IPS-15b (cell line): Measurements from ENCODE around the gene COG6.

Experiments used
- H3K27me3 ChIP-seq: one replicate; pipeline ENCODE4 v1.6.1; 2013; ENCODE audit warnings: low read length; ENCODE audit not compliant: control insufficient read depth, insufficient read depth
- H3K36me3 ChIP-seq: one replicate; pipeline ENCODE4 v1.6.1; 2013; ENCODE audit warnings: low read length; ENCODE audit not compliant: control insufficient read depth, insufficient read depth
- H3K4me1 ChIP-seq: one replicate; pipeline ENCODE4 v1.6.1; 2013; ENCODE audit warnings: mild to moderate bottlenecking, low read length; ENCODE audit not compliant: control insufficient read depth, insufficient read depth
- H3K4me3 ChIP-seq: one replicate; pipeline ENCODE4 v1.5.1; 2013; ENCODE audit warnings: low read depth, low read length
- H3K9ac ChIP-seq: one replicate; pipeline ENCODE4 v1.6.1; 2013; ENCODE audit warnings: low read depth, mild to moderate bottlenecking, low read length
- H3K9me3 ChIP-seq: one replicate; pipeline ENCODE4 v1.6.1; 2013; ENCODE audit warnings: mild to moderate bottlenecking, low read length; ENCODE audit not compliant: control insufficient read depth, insufficient read depth

Gene COG6

GRCh38 chr13:39641645-39642044 lies 13.8 kb upstream of the COG6 start:
- no peaks in the 10 kb centered on the region for H3K27me3 ChIP-seq
- no peaks in the 10 kb centered on the region for H3K4me1 ChIP-seq
- no peaks in the 10 kb centered on the region for H3K9me3 ChIP-seq
- no peak overlapping the region for H3K4me3 ChIP-seq
- H3K9ac ChIP-seq = no peak overlapping the region
- no peaks in the 10 kb centered on the region for H3K36me3 ChIP-seq

- no peak overlapping the region for H3K4me3 ChIP-seq
- H3K27me3 ChIP-seq = no peaks in the 10 kb centered on the region
- H3K4me1 ChIP-seq = no peaks in the 10 kb centered on the region
- no peaks in the 10 kb centered on the region for H3K9me3 ChIP-seq
- H3K9ac ChIP-seq = no peak overlapping the region
- no peaks in the 10 kb centered on the region for H3K36me3 ChIP-seq
These were observed 9.3 kb upstream of the COG6 start for GRCh38 chr13:39646122-39646521.

- no peaks in the 10 kb centered on the region for H3K36me3 ChIP-seq
These were observed 357 bp upstream of the COG6 start for GRCh38 chr13:39655041-39655568.

GRCh38 chr13:39656325-39656677 lies 839 bp downstream of the COG6 start:
- no peaks in the 10 kb centered on the region for H3K36me3 ChIP-seq
- H3K9ac ChIP-seq = peak overlapping the region; percentile 62
- H3K9me3 ChIP-seq = no peaks in the 10 kb centered on the region
- peak overlapping the region; percentile 57 for H3K4me3 ChIP-seq
- no peaks in the 10 kb centered on the region for H3K27me3 ChIP-seq
- no peaks in the 10 kb centered on the region for H3K4me1 ChIP-seq

More at GRCh38 chr13:39655041-39655568, 357 bp upstream of the COG6 start:
- peak overlapping the region; percentile 57 for H3K4me3 ChIP-seq
- no peaks in the 10 kb centered on the region for H3K27me3 ChIP-seq
- no peaks in the 10 kb centered on the region for H3K4me1 ChIP-seq
- no peaks in the 10 kb centered on the region for H3K9me3 ChIP-seq
- H3K9ac ChIP-seq = no peak overlapping the region

- no peak overlapping the region for H3K9ac ChIP-seq
- no peaks in the 10 kb centered on the region for H3K36me3 ChIP-seq
- no peaks in the 10 kb centered on the region for H3K27me3 ChIP-seq
- H3K4me3 ChIP-seq = no peak overlapping the region
- no peaks in the 10 kb centered on the region for H3K9me3 ChIP-seq
- H3K4me1 ChIP-seq = no peaks in the 10 kb centered on the region
These were observed 8.0 kb downstream of the COG6 start for GRCh38 chr13:39663508-39663907.

GRCh38 chr13:39663958-39664357 lies 8.5 kb downstream of the COG6 start:
- no peaks in the 10 kb centered on the region for H3K4me1 ChIP-seq
- H3K9ac ChIP-seq = no peak overlapping the region
- no peaks in the 10 kb centered on the region for H3K36me3 ChIP-seq
- H3K27me3 ChIP-seq = no peaks in the 10 kb centered on the region
- H3K9me3 ChIP-seq = no peaks in the 10 kb centered on the region
- no peak overlapping the region for H3K4me3 ChIP-seq

GRCh38 chr13:39665763-39666162 lies 10.3 kb downstream of the COG6 start:
- Histone ChIP-seq H3K4me1 (no peaks in the 10 kb centered on the region), H3K4me3 (no peak overlapping the region), H3K27me3 (no peaks in the 10 kb centered on the region), H3K36me3 (no peaks in the 10 kb centered on the region), H3K9me3 (no peaks in the 10 kb centered on the region), H3K9ac (no peak overlapping the region)

GRCh38 chr13:39670445-39670844 lies 15.0 kb downstream of the COG6 start:
- H3K27me3 ChIP-seq = no peaks in the 10 kb centered on the region
- H3K4me3 ChIP-seq = no peak overlapping the region
- H3K36me3 ChIP-seq = no peaks in the 10 kb centered on the region
- H3K9me3 ChIP-seq = no peaks in the 10 kb centered on the region
- H3K9ac ChIP-seq = no peak overlapping the region
- no peaks in the 10 kb centered on the region for H3K4me1 ChIP-seq

GRCh38 chr13:39672378-39673132 lies 17.1 kb downstream of the COG6 start:
- Histone ChIP-seq H3K9ac (no peak overlapping the region), H3K36me3 (no peaks in the 10 kb centered on the region), H3K4me1 (no peaks in the 10 kb centered on the region), H3K27me3 (no peaks in the 10 kb centered on the region), H3K4me3 (no peak overlapping the region), H3K9me3 (no peaks in the 10 kb centered on the region)

GRCh38 chr13:39675904-39676303 lies 20.4 kb downstream of the COG6 start:
- no peak overlapping the region for H3K4me3 ChIP-seq
- no peaks in the 10 kb centered on the region for H3K27me3 ChIP-seq
- H3K4me1 ChIP-seq = no peaks in the 10 kb centered on the region
- H3K9me3 ChIP-seq = no peaks in the 10 kb centered on the region
- H3K36me3 ChIP-seq = no peaks in the 10 kb centered on the region
- H3K9ac ChIP-seq = no peak overlapping the region

- Histone ChIP-seq H3K36me3 (no peaks in the 10 kb centered on the region), H3K4me3 (no peak overlapping the region), H3K27me3 (no peaks in the 10 kb centered on the region), H3K4me1 (no peaks in the 10 kb centered on the region), H3K9ac (no peak overlapping the region), H3K9me3 (no peaks in the 10 kb centered on the region)
These were observed 20.9 kb downstream of the COG6 start for GRCh38 chr13:39676315-39676876.

GRCh38 chr13:39682310-39682709 lies 26.8 kb downstream of the COG6 start:
- H3K4me1 ChIP-seq = no peaks in the 10 kb centered on the region
- no peak overlapping the region for H3K9ac ChIP-seq
- no peaks in the 10 kb centered on the region for H3K27me3 ChIP-seq
- no peaks in the 10 kb centered on the region for H3K9me3 ChIP-seq
- no peak overlapping the region for H3K4me3 ChIP-seq
- no peaks in the 10 kb centered on the region for H3K36me3 ChIP-seq
